ENCODE data around the gene RALGAPA2. TPM values are rescaled to one million over a fixed set of nuclear protein-coding genes. Genes with fewer than 3 reads are reported as not detected.
A peak's percentile ranks its signal among the peaks of the same experiment; 100 is the strongest.

Gene RALGAPA2
- total RNA-seq, 1 experiment from 2014 or later = 9.8 TPM

DNA sequence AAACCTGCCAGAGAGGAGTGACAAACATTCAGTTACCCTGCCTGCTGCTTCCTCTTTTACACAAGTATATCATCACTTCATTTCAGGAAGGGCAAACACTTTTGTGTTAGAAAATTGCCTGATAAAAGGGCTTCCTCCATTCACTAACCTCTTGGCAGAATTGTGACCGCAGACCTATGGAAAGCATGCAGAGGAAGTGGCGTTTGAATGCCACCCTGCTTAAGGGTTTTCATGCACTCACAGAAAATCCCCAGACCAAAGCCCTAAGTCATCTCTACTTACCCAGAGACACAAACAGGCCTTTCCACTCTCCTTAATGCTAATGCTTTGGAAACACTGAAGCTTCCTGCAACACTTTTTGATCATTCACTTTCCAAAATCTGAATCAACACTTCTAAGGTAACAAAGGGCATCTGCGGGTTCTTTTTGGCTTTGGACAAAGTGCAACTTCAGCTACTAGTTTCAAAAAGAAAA is 22.1 kb upstream of the RALGAPA2 start:
- TF ChIP-seq, protein P1, sequence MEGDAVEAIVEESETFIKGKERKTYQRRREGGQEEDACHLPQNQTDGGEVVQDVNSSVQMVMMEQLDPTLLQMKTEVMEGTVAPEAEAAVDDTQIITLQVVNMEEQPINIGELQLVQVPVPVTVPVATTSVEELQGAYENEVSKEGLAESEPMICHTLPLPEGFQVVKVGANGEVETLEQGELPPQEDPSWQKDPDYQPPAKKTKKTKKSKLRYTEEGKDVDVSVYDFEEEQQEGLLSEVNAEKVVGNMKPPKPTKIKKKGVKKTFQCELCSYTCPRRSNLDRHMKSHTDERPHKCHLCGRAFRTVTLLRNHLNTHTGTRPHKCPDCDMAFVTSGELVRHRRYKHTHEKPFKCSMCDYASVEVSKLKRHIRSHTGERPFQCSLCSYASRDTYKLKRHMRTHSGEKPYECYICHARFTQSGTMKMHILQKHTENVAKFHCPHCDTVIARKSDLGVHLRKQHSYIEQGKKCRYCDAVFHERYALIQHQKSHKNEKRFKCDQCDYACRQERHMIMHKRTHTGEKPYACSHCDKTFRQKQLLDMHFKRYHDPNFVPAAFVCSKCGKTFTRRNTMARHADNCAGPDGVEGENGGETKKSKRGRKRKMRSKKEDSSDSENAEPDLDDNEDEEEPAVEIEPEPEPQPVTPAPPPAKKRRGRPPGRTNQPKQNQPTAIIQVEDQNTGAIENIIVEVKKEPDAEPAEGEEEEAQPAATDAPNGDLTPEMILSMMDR (IDR thresholded peaks at IDR 0.05; ENCODE audit: unreplicated experiment) = no peak
- H3K27ac Mint-ChIP-seq (ENCODE audit: low read depth, unreplicated experiment) = no peak overlapping the region
- no peak overlapping the region for H3K4me3 Mint-ChIP-seq (ENCODE audit: unreplicated experiment)

DNA sequence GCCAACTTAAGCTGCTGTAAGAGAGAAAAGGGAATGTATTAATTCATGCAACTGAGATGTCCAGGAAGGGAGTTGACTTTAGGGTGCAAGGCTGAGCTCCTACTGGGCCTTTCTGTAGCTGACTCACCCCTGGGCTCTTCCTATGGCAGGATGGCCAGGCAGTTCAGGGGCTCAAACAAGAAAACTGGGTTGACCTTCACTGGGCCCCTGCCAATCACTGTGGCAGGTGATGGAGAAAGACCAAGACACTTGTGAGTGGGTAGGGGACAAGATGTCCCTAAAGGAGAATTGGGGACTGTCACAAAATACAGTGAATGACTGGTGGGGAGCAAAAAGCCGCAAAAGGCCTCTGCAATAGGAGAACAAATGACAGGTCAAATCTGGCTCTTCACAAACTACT is 21.5 kb upstream of the RALGAPA2 start:
- no TSS peak for BruUV-seq (replicated peaks)
- Mint-ChIP-seq H3K36me3 (ENCODE audit: insufficient read depth, unreplicated experiment) (no peaks in the 10 kb centered on the region), H3K9me3 (ENCODE audit: unreplicated experiment) (no peaks in the 10 kb centered on the region), H3K27ac (ENCODE audit: low read depth, unreplicated experiment) (no peak overlapping the region), H3K27me3 (ENCODE audit: insufficient read depth, unreplicated experiment) (no peaks in the 10 kb centered on the region), H3K4me3 (ENCODE audit: unreplicated experiment) (no peak overlapping the region), H3K4me1 (ENCODE audit: insufficient read depth, unreplicated experiment) (peaks cover 20% of the 10 kb centered on the region)
- ChIA-PET POLR2A (interaction anchor here (0.6 kb wide), 1 partner anchor 261 kb away, joined by 3 read pairs; no protein-coding TSS in a partner anchor), CTCF (no interaction called here)
- DNase-seq (ENCODE audit: unreplicated experiment) = no peak
- intact Hi-C loops (cut with micrococcal nuclease) = loop anchor here (5.0 kb wide), 1 partner anchor 48 kb away; no protein-coding TSS in a partner anchor
- TF ChIP-seq, protein P1 (IDR thresholded peaks at IDR 0.05; ENCODE audit: unreplicated experiment) = no peak

More for the DNA sequence above, 22.1 kb upstream of the RALGAPA2 start:
- no peak for DNase-seq (ENCODE audit: unreplicated experiment)
- H3K36me3 Mint-ChIP-seq (ENCODE audit: insufficient read depth, unreplicated experiment) = no peaks in the 10 kb centered on the region
- no peaks in the 10 kb centered on the region for H3K27me3 Mint-ChIP-seq (ENCODE audit: insufficient read depth, unreplicated experiment)
- no TSS peak for BruUV-seq (replicated peaks)
- intact Hi-C loops (cut with micrococcal nuclease) = loop anchor here (5.0 kb wide), 1 partner anchor 48 kb away; no protein-coding TSS in a partner anchor
- CTCF ChIA-PET = no interaction called here
- no peaks in the 10 kb centered on the region for H3K9me3 Mint-ChIP-seq (ENCODE audit: unreplicated experiment)
- POLR2A ChIA-PET = interaction anchor here (0.7 kb wide), 1 partner anchor 25 kb away, joined by 3 read pairs; no protein-coding TSS in a partner anchor
- H3K4me1 Mint-ChIP-seq (ENCODE audit: insufficient read depth, unreplicated experiment) = peaks cover 20% of the 10 kb centered on the region

DNA sequence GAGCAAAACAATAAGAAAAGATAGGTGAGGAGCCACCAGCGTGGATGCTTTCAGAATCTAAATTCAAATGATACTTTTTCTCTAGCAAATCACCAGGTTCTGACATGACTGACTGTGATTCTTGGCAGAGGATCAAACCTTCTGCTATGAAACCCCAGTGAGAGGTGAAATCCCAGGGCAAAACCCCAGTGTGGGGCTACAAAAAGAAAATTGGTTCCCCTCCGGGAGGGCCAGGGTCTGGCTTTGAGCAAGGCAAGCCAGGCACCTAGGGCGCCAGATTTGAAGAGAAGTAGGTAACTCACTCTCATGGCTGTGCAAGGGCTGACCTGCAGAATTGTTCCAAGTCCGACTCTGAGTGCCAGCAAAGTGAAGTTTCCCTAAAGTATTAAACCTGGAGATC is 20.2 kb upstream of the RALGAPA2 start:
- H3K4me1 Mint-ChIP-seq (ENCODE audit: insufficient read depth, unreplicated experiment) = peaks cover 20% of the 10 kb centered on the region
- H3K9me3 Mint-ChIP-seq (ENCODE audit: unreplicated experiment) = no peaks in the 10 kb centered on the region
- BruUV-seq (replicated peaks) = no TSS peak
- H3K27me3 Mint-ChIP-seq (ENCODE audit: insufficient read depth, unreplicated experiment) = no peaks in the 10 kb centered on the region
- peak; percentile 69 for DNase-seq (ENCODE audit: unreplicated experiment)
- TF ChIP-seq, protein P1 (IDR thresholded peaks at IDR 0.05; ENCODE audit: unreplicated experiment) = no peak
- ChIA-PET POLR2A (interaction anchor here (0.6 to 2.6 kb wide), 6 partner anchors 11 to 1557 kb away, joined by 3 to 12 read pairs (median 4); partner anchors contain the start of gene RALGAPA2), CTCF (interaction anchor here (0.9 to 1.2 kb wide), 3 partner anchors 25 to 91 kb away, joined by 3 to 4 read pairs (median 3); no protein-coding TSS in a partner anchor)
- H3K27ac Mint-ChIP-seq (ENCODE audit: low read depth, unreplicated experiment) = peak overlapping the region; percentile 54
- H3K4me3 Mint-ChIP-seq (ENCODE audit: unreplicated experiment) = no peak overlapping the region
- intact Hi-C loops (cut with micrococcal nuclease) = loop anchor here (5.0 kb wide), 1 partner anchor 50 kb away; no protein-coding TSS in a partner anchor
- no peaks in the 10 kb centered on the region for H3K36me3 Mint-ChIP-seq (ENCODE audit: insufficient read depth, unreplicated experiment)

DNA sequence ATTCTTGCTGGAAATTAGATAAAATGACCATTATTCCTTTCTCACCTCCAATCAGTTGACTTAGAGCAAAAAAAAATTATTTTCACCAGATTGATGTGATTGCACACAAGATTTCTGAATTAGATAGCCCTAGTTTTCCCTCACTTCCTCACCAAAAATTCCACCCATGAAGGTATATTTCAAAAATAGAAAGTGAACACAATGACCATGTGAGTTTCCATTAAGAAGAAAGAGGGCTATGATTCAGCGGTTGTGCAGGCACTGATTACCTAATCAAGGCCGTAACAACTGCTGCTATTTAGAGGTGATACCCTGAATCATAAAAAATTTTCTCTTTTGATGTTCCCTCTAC is 19.5 kb upstream of the RALGAPA2 start:
- intact Hi-C loops (cut with micrococcal nuclease) = loop anchor here (5.0 kb wide), 1 partner anchor 50 kb away; no protein-coding TSS in a partner anchor
- H3K4me1 Mint-ChIP-seq (ENCODE audit: insufficient read depth, unreplicated experiment) = peaks cover 20% of the 10 kb centered on the region
- no peaks in the 10 kb centered on the region for H3K36me3 Mint-ChIP-seq (ENCODE audit: insufficient read depth, unreplicated experiment)
- peak; percentile 80 for DNase-seq (ENCODE audit: unreplicated experiment)
- H3K4me3 Mint-ChIP-seq (ENCODE audit: unreplicated experiment) = no peak overlapping the region
- POLR2A ChIA-PET = interaction anchor here (1.0 to 2.6 kb wide), 3 partner anchors 19 to 49 kb away, joined by 4 to 12 read pairs (median 5); partner anchors contain the start of gene RALGAPA2
- H3K27me3 Mint-ChIP-seq (ENCODE audit: insufficient read depth, unreplicated experiment) = no peaks in the 10 kb centered on the region
- no TSS peak for BruUV-seq (replicated peaks)
- no peaks in the 10 kb centered on the region for H3K9me3 Mint-ChIP-seq (ENCODE audit: unreplicated experiment)
- CTCF ChIA-PET = interaction anchor here (0.9 to 1.5 kb wide), 4 partner anchors 26 to 92 kb away, joined by 3 to 4 read pairs (median 3); no protein-coding TSS in a partner anchor
- TF ChIP-seq, protein P1 (IDR thresholded peaks at IDR 0.05; ENCODE audit: unreplicated experiment) = no peak
- H3K27ac Mint-ChIP-seq (ENCODE audit: low read depth, unreplicated experiment) = peak overlapping the region; percentile 54

Data from MCF 10A (cell line).